ENCODE data around the gene SLC6A1.

GRCh38 chr3:10977892-10978510, 14.5 kb upstream of the SLC6A1 start:
- TF ChIP-seq SUZ12 (IDR thresholded peaks at IDR 0.05; ENCODE audit: extremely low read depth, insufficient read depth, insufficient read length) = no peak
- TF ChIP-seq ZNF274 (IDR thresholded peaks at IDR 0.05; ENCODE audit: low read depth, low read length) = no peak
